ENCODE results near the gene DNAI7.

DNAI7 gene

GRCh38 chr12:25195056-25195971, at the start of gene DNAI7, which contains the start of gene ETFRF1:
Gene DNAI7, minus strand, starts transcription at chr12:25195160. Its CDS starts 82 bp downstream, at chr12:25195078.
Gene ETFRF1, plus strand, starts transcription at chr12:25195237. Its CDS starts 8,720 bp downstream, at chr12:25203957.
- peak; percentile 95 to 97 for DNase-seq (ENCODE audit: low read depth in 2 of 2)

GRCh38 chr12:25243680-25243990, 48.7 kb upstream of the DNAI7 start:
- no peak for DNase-seq (ENCODE audit: low read depth in 2 of 2)

GRCh38 chr12:25242981-25243679, 48.2 kb upstream of the DNAI7 start:
- no peak for DNase-seq (ENCODE audit: low read depth in 2 of 2)

- no peak for DNase-seq (ENCODE audit: low read depth in 2 of 2)
These were observed 46.4 kb upstream of the DNAI7 start for GRCh38 chr12:25241167-25242020.

GRCh38 chr12:25236626-25237025, 41.7 kb upstream of the DNAI7 start:
- no peak for DNase-seq (ENCODE audit: low read depth in 2 of 2)

- DNase-seq (ENCODE audit: low read depth in 2 of 2) = no peak
These were observed 41.2 kb upstream of the DNAI7 start for GRCh38 chr12:25236190-25236589.

- DNase-seq (ENCODE audit: low read depth in 2 of 2) = no peak
These were observed 18.4 kb upstream of the DNAI7 start for GRCh38 chr12:25213338-25213737.

- no peak for DNase-seq (ENCODE audit: low read depth in 2 of 2)
These were observed 13.6 kb upstream of the DNAI7 start for GRCh38 chr12:25208554-25208953.

GRCh38 chr12:25207846-25208245, 12.9 kb upstream of the DNAI7 start:
- no peak for DNase-seq (ENCODE audit: low read depth in 2 of 2)

GRCh38 chr12:25207411-25207810, 12.5 kb upstream of the DNAI7 start:
- no peak for DNase-seq (ENCODE audit: low read depth in 2 of 2)

- no peak for DNase-seq (ENCODE audit: low read depth in 2 of 2)
These were observed 7.2 kb upstream of the DNAI7 start for GRCh38 chr12:25202137-25202536.

GRCh38 chr12:25200703-25201102, 5.7 kb upstream of the DNAI7 start:
- DNase-seq (ENCODE audit: low read depth in 2 of 2) = no peak

GRCh38 chr12:25197608-25198007, 2.6 kb upstream of the DNAI7 start:
- no peak for DNase-seq (ENCODE audit: low read depth in 2 of 2)

- no peak for DNase-seq (ENCODE audit: low read depth in 2 of 2)
These were observed 271 bp downstream of the DNAI7 start for GRCh38 chr12:25194722-25195055.

GRCh38 chr12:25194214-25194613, 746 bp downstream of the DNAI7 start:
- no peak for DNase-seq (ENCODE audit: low read depth in 2 of 2)

GRCh38 chr12:25190793-25191192, 4.2 kb downstream of the DNAI7 start:
- DNase-seq (ENCODE audit: low read depth in 2 of 2) = no peak

- no peak for DNase-seq (ENCODE audit: low read depth in 2 of 2)
These were observed 5.3 kb downstream of the DNAI7 start for GRCh38 chr12:25189656-25190055.

- DNase-seq (ENCODE audit: low read depth in 2 of 2) = no peak
These were observed 7.2 kb downstream of the DNAI7 start for GRCh38 chr12:25187781-25188180.

- no peak for DNase-seq (ENCODE audit: low read depth in 2 of 2)
These were observed 8.1 kb downstream of the DNAI7 start for GRCh38 chr12:25186788-25187402.

- no peak for DNase-seq (ENCODE audit: low read depth in 2 of 2)
These were observed 8.7 kb downstream of the DNAI7 start for GRCh38 chr12:25186038-25186787.

GRCh38 chr12:25184132-25184531, 10.8 kb downstream of the DNAI7 start:
- DNase-seq (ENCODE audit: low read depth in 2 of 2) = no peak
